Measurements from ENCODE around the gene BARHL2.

Gene BARHL2

DNA sequence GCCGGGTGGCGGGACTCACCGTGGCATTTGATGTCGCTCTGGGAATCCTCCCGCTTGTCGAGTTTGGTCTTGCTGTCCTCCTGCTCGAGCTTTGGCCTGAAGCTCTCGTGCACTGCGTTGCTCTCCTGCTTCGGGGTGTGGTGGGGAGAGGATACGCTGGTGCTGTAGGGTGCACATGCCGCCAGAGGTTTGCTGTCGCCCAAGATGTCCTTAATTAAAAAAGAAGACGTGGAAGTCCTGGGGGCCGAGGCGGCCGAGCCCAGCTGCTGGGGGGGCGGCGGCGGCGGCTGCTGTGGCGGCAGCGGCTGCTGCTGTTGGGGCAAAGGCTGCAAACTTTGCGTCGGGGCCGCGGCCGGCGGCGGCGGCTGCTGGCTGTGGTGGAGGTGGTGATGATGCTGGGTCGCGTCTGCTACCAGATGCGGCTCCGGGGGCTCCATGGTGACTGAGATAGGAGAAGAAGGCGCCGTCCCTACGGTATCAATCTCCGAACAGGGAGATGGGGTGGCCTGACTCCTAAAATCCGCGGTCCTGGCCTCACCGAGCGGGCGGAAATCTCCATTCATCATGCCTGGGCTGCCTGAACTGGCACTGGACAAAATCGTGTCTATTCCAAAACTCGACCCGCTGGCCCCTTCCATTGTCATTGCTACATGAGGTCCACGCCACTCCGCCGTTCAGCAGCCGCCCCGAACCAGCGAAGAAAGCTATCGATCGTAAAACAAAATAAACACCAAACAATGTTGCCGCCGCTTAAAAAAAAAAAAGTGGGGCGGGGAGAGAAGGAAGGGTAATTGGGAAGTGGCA is at the start of gene BARHL2:
TSS of gene BARHL2 (minus strand) at position 751 of the 804 bp plus-strand sequence. CDS start at position 644, 107 bp downstream.
- DNase-seq = no peak

DNA sequence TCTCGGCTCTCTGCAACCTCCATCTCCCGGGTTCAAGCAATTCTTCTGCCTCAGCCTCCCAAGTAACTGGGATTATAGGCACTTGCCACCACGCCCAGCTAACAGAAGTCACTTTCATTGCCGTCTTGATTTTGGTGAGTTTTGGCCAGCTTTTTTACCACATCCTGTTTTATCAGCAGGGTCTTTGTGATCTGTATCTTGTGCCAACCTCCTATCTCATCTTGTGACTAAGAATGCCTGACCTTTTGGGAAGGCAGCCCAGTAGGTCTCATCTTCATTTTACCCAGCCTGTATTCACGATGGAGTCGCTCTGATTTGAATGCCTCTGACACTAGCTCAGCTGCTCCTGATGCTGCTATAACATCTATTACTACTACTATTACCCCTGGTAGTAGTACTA is 46.8 kb upstream of the BARHL2 start:
- DNase-seq = no peak

DNA sequence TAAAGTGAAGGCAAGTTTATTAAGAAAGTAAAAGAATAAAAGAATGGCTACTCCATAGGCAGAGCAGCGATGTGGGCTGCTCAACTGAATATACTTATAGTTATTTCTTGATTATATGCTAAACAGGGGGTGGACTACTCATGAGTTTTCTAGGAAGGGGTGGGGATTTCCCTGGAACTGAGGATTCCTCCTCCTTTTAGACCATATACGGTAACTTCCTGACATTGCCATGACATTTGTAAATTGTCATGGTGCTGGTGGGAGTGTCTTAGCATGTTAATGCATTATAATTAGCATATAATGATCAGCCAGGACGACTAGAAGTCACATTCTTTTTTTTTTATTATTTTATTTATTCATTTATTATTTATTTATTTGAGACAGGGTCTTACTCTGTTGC is 46.4 kb upstream of the BARHL2 start:
- no peak for DNase-seq

DNA sequence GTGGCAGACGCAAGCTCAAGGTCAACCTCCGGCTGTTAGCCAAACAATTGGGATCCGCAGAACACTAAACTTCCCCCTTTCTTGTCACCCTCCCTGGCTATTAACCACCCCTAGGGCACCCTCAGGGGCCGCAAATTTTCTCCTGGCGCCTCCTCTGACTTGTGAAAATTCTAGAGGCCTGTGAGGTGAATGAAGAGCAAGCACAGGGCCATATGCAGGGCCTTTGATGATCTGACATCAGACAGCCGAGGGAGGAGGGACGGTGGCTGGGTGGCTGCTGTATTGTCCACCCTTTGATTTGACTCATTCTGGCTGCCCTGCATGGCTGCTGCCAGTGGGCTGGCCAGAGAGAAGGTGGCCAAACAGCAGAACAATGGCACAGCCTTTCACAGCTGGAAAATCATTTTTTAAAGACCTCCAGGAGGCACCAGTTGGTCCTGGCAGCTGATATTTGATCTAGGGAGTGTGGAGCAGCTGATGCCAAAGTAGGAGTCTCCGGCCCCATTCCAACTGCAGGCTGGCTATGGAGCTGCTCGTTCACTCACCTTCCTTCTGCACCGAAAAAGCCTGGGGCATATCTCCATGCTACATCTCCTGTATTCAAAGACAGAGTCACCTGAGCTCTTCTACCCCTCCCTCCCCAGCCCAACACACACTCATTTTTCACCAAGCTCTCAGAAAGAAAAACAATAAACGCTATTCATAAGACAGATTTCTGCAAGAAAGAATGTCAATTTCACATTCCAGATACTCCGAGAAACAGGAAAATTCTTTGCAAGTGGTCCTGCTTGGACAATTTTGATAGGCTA is 44.9 kb upstream of the BARHL2 start:
- DNase-seq = no peak

DNA sequence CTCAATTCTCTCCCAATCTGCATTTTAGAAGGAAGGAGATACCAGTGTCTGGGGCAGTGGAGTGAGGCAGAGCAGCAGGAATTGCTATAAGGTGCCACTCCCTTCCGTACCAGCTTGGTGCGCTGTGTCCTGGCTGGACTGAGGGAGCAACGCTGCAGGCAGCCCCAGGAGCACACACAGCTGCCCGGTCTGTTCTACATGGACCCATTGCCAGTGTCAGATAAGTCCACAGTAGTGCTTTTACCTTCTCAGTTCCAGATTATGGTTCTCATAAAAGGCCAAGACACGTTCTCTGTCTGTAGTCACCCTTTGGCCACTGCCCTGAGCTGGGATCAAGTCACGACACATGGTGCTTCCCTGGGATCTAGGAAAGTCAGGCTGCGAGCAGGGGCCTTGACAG is 44.1 kb upstream of the BARHL2 start:
- no peak for DNase-seq

DNA sequence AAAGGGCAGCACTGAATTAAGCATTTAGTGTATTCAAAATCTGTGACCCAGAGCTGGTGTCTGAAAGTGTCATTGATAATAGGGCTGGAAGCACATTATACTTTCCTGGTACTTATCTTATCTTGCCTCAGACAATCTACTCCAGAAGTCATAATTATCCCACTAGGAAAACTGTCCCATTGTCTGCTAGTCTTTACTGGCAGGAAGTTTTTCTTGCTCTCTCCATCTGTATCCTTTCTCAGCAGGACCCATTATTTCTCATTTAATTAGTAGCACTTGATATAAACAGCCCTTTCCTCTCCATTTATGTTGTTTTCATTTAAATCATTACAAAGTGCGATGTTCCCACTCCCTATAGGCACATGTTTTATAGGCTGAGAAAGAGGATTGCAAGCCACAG is 36.5 kb upstream of the BARHL2 start:
- DNase-seq = no peak

DNA sequence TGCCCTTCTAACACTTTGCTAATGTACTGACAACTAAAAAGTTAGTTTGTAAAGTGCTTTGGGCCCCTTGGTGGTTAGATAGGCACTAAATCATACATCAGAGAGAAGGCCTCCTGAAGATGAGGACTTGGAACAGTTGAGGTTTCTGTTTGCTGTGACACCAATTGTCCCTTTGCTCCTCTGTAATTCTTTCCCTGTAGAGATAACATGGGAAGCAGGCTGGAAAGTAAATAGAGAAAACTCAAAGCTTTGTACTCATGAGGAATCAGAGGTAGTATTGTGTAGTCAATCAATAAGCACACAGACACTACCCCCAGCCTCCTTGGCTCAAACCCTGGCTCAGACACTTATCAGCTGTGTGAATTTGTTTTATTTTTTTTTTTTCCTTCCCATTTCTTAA is 31.6 kb upstream of the BARHL2 start:
- DNase-seq = no peak

DNA sequence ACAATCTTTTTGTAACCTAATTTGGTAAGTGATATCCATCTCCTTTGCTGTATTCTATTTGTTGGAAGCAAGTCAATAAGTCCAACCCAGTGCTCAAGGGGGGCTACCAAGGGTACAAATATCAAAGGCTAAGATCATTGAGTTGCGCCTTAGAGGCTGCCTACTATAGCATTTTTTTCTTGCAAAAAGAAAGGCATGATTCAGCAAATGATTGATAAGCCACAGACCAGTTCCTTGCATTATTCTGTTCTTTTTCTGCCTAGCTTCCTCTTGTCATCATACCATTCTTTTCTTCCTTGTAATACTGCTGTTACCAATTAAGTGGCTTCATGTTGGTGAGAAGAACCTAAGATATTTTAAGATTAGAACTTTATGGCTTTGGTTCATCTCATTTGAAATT is 29.8 kb upstream of the BARHL2 start:
- DNase-seq = no peak

DNA sequence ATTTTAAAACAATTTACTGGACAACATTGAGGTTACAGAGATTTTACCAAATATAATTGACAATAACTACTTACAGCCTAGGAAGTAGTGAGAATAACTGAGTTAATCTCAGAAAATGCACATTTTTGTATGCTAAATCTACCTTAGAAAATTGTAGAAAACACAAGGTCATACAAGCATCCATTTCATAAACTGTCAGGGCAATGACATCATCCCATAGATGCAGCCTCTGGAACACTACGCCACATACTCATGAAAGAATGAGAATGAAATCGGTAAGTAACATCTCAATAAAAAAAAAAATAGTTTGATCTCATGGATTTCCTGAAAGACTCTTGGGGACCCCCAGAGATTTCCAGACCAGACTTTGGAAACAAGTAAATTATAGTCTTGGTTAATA is 28.9 kb upstream of the BARHL2 start:
- no peak for DNase-seq

DNA sequence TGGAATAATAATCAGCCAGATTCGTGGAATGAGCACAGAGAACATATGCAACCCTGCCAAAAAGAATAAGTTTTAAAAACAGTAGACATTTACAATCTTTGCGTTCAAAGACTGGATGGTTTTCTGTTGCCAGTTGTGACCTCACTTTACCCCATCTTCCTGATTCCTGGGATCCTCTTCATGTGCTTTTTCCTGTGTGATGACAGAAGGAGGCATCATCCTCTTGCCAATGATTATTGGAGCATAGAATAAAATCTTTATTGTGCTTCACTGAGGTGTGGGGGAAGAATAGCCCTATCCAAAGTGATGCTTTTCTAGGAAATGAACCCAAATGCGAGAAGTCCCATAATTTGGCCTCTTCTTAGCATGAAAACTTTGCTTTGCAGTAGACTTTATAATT is 15.0 kb upstream of the BARHL2 start:
- no peak for DNase-seq

DNA sequence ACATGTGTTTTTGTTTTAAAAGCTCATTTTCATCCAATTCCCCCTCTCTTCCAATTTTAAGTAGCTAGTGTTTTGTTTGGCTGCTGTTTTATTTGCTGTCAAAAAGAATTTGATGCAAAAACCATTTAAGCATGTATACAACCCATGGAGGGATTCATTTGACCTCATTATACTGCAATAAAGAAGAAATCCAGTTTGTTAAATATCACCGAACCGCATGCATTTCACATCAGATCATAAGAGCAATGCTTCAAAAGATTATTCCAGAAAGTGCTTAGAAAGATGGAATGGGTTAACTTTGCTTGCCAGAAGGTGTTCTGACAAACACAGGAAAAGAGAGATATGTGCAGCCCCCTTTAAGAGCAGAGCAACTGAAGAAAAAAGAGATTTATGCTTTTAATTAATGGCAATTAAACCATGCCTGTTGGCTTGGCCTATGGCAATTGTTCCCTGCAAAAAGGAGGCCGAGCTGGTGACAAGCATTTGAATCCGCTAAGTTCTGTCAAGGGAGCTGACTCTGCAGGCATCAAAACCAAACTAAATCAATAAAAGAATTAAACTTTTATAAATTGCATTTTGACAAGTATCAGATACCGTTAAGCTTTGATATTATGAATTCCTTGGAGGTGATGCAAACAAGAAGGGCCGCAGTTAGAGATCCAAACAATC is 14.4 kb upstream of the BARHL2 start:
- no peak for DNase-seq

DNA sequence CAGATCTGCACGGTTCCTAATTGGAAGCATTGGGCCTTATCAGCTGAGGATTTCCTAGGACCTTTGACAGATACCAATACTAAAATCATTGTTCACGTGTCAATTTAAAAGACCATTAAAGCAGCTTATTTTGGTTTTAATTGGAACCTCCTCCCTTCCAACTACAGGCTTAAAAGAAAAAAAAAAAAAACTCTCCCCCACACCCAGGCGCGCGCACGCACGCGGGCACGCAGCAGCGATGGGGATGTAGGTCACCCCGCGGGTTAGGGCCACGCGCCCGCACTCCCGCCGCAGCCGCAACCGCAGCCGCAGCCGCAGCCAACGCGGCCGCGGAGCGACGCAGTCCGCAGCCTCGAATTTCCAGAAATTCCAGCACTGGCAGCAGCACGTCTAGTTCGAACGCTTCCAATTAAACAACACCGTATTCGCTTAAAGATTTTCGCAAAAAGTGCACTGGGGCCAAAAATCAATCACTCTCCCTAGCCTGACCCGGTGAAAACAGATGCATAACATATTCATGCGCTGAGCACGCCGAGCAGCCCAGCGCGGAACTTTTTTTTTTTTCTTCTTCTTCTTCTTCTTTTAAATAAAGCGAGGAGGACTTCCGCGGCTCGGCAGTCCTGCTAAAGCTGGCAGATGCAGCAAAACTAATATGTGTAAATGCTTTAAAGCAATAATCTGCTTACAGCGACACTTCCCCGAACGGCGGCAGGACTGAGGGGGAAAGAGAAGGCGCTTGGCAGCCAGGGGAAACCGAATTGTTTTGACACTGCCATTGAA is 13.3 kb upstream of the BARHL2 start:
- no peak for DNase-seq

DNA sequence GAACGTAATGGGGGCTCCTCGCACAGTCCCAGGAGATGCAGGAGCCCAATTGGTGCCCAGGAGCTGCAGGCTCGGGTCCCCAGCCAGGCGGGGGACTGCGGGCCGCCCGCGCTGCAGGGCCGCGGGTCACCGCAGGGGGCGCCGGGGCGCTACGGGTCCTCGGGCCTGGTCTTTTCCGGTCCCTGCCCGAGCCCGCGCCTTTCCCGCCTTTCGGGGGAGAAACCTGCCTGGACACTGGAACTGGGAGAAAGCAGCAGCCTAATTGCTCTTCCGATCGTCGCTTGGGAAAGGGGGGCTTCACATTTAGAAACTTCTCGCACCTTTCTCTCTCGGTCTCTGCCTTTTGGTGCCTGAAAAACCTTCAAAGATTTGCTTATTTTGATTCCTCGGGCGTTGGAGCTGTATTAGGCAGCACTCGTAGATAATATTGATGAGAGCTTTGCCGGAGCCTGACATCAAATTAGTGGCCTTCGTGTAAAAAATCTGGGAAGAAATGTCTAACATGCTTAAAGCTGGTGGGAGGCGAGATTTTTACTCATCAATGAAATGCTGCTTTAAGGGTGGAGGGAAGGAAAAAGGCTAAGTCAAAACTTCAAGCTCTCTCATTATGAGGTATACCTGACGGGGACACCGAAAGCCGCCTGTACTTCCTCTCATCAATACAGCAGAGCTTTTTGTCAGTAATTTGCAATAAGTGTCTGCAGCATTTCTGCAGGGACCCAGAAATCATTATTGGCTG is 12.6 kb upstream of the BARHL2 start:
- DNase-seq = no peak

DNA sequence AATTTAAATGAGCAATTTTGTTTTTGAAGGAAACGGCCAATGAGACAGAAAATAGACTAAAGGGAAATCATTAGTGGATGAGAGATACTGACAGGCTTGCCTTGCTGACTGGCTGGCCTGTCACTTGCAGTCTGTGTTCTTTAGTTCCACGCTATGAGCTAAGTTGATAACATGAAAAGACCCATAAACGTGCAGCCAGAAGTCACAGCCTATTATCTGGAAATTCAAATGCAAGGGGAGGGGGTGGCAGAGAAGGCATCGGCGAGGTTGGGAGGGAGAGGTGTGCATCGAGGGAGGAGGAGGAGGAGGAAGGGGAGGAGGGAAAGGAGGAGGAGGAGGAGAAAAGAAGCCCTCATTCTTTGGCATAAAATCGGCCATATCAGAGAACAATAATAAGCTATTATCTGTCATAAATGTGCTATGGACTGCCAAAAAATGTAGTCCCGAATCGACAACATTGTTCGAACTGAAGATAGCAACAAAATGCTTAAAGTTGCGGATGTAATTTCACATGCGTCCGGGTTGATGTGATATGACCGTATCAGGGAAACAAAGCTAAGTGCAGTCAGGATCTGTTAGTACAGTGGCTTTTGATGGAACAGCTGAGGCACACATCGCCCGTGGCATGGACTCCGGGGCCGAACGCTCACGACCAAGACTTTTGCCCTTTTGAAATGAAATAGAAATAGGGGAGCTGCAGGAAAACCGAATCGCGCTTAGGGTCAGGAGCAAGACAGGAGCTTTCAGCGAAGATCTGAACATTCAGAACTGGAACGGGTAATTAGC is 11.6 kb upstream of the BARHL2 start:
- no peak for DNase-seq

DNA sequence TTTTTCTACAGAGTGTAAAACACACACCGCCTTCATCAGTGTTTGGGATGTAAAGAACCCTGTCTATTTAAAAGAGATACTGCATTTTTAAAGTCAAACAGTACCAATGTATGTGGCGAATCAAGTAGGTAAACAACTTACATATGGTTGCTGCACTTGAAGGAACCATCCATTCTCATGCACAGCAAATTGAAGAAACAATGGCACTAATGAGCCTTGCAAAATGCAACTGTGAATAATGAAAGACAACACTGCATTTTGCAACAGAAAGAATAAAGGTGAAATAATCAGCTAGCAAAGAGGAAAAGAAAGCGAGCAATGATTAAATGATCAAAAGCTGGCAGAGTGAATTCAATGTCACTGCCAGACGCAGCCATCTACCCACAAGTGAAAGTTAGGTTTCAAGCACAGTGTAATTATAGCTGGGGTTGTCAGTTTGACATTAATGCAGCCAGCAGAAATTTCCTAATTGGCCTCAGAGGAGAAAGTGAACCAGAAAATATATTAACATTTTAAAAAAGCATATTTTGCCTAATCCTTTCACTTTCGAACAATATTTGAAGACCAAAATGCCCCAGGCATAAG is 10.9 kb upstream of the BARHL2 start:
- DNase-seq = no peak

DNA sequence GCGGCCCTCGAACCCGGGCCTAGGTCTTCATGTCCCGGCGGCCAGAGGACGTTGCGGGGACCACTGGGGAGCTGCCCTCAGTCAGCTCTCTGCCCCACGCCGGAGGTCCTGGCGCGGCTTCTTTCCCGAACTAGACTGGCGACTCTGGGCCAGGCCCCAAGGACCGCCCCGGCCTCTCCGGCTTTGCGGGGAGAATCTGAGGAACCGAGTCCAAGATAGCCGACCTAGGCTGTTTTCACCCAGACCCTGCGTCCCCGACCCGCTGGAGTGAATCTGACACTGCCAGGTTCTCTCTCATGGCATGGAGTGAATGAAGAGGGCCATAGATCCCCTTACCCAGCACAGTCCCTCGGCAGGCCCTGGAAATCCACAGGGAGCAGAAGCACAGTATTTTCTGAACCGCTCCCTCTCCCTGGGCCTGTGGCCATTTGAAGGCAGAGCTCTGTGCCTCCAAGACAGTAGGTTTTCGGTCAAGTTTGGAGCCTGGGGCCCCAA is 9.9 kb upstream of the BARHL2 start:
- no peak for DNase-seq

DNA sequence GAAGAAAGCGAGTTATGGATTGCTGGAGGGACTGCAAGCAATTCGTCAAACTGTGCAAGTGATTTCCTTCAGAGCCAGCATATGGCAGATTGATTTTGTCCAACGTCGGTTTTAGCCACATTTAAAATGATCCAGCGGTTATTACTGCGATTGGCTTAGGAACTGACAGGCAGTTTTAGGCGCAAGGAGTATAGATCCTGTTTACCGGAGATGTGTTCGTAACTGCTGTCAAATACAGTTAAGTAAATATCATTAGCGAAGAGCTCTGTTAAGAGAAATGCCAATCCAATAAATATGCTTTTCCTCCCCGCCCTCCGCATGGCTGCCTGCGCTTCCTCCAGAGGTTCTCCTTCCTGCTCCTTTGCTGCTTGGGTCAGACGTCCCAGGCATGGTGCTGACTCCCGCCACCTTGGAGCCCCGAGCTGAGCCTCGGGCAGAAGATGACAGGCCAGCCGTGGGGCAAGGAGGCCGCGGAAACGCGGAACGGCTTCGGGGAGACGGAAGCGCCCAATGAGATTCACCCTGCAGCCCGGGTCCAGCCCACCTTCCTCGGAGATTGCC is 9.4 kb upstream of the BARHL2 start:
- no peak for DNase-seq

DNA sequence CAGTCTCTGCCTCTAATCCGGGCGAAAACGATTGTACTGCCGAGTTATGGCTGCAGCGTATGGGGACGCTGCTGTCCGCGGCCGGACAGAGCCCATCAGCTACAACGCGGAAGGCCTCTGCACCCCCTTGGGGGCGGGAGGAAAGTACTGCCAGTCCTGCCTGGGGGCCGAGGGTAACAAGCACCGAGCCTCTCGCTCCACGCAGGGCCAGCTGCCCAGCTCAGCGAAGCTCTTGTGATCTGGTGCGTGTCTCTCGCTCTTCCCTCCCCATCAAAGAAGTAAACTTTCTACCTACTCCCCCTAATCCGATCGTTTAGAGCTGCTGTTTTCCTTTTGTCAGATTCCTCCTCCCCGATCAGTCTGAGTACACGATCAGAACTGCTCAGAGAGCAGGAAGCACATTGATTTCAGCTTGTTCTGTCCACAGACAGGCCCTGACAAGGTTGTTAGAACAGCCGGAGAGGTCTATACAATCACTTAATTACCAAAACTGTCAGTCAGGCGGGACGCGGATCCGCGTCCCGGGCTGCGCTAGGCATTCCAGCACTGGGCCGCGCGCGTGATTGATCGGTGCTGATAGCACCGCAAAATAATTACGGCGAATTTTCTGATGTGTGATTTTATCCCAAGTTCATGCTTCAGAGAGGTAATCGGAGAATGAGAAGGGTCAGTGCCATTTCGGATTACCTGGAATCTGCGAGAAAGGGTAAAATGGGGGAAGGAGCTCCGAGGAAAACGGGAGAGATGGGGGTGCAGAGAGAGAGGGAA is 8.7 kb upstream of the BARHL2 start:
- no peak for DNase-seq

DNA sequence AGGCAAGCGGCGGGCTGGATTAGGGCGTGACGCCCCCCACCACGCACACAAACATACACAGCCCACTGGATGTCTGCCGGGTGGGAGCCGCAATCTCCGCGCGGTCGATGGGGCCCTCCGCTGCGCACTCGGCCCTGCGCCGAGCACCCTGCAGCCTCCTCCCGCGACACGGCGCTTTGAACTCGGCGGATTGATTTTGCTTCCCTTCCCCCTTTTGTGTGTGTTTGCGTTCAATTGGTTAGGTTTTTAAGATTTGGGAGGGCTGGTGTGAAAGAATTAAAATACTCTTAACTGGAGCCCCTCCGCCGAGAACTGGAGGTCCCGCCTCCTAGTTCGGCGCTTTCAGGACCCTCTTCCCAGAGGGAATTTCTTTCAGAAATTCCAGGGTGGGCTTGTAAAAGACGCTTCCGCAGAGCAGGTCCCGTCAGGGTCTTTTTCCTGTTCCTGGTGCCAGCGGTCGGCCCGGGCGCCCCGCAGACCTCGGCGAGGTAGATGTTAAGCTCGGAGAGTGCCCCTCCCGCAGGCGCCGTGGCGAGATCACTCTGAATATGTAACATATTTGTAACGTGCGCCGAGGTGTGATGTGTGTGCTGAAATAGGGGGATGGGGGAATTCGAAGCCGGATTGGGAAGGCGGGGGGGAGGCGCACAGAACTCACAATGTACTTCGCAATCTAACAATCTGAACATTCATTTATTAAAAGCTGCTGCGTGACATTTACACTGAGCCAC is 8.0 kb upstream of the BARHL2 start:
- DNase-seq = no peak

Measured in activated effector memory CD4-positive, alpha-beta T cell treated with Interleukin-2 at 50 U/mL for 16 hours (primary cell).